HEK293 (cell line): Measurements from ENCODE around the gene B9D1.

ENCODE experiments used
- CTCF ChIA-PET: fragments of 350-600 bp; formaldehyde crosslinking; extraction: SDS; loops from one replicate; lab custom pipeline; 2021; ENCODE audit warnings: antibody characterized with exemption; lab: Yijun Ruan, JAX
- POLR2A ChIA-PET: fragments of 300-600 bp; formaldehyde crosslinking; extraction: SDS; loops from one replicate; lab custom pipeline; 2020; ENCODE audit warnings: antibody characterized with exemption, inconsistent platforms; lab: Yijun Ruan, JAX
- H3K27ac ChIP-seq: fragments of 200-500 bp; sonication (Bioruptor generic); 2 replicates; pipeline ENCODE4 v1.5.1; 2014; ENCODE audit warnings: low read depth, low read length, control low read depth, inconsistent platforms; ENCODE audit errors: extremely low read depth
- H3K36me3 ChIP-seq, 2 experiments: fragments of 200-500 bp in 1 of 2; sonication (Bioruptor generic) in 1 of 2; 1 replicate in 1 of 2; 2 replicates in 1 of 2; pipeline ENCODE4 v1.5.1; 2014 to 2017; ENCODE audit warnings: inconsistent platforms in 2 of 2, low read length in 2 of 2; ENCODE audit not compliant: control insufficient read depth in 2 of 2, insufficient read depth in 1 of 2
- H3K4me1 ChIP-seq: fragments of 200-500 bp; sonication (Bioruptor generic); 2 replicates; pipeline ENCODE4 v1.5.1; 2014; ENCODE audit warnings: mild to moderate bottlenecking, low read length, inconsistent platforms; ENCODE audit not compliant: control insufficient read depth, insufficient read depth
- H3K4me3 ChIP-seq: 2 replicates; pipeline ENCODE4 v1.5.1; 2011; ENCODE audit warnings: low read depth, mild to moderate bottlenecking, control low read depth, low read length, moderate library complexity
- H3K9me3 ChIP-seq: fragments of 200-500 bp; sonication (Bioruptor generic); 2 replicates; pipeline ENCODE4 v1.5.1; 2014; ENCODE audit warnings: low read depth, low read length, inconsistent platforms; ENCODE audit not compliant: control insufficient read depth, insufficient read depth
- FEZF1 ChIP-seq: fragments of 450-650 bp; formaldehyde crosslinking; IDR thresholded peaks from 2 replicates; pipeline ENCODE4 v1.5.1; 2016; ENCODE audit warnings: missing biosample characterization, missing genetic modification characterization
- REPIN1 ChIP-seq: fragments of 450-650 bp; formaldehyde crosslinking; IDR thresholded peaks from 2 replicates; pipeline ENCODE4 v1.5.1; 2017; ENCODE audit warnings: missing biosample characterization, missing genetic modification characterization, low read depth
- ZIC2 ChIP-seq: fragments of 450-650 bp; formaldehyde crosslinking; IDR thresholded peaks from 2 replicates; pipeline ENCODE4 v1.5.1; 2016; ENCODE audit warnings: missing biosample characterization, missing genetic modification characterization
- ZNF37A ChIP-seq: fragments of 450-650 bp; IDR thresholded peaks from 2 replicates; pipeline ENCODE4 v1.5.1; 2018; ENCODE audit warnings: missing biosample characterization, missing genetic modification characterization
- ZNF48 ChIP-seq: fragments of 450-650 bp; formaldehyde crosslinking; IDR thresholded peaks from 2 replicates; pipeline ENCODE4 v1.5.1; 2016; ENCODE audit warnings: missing biosample characterization, missing genetic modification characterization
- ZNF510 ChIP-seq: fragments of 450-650 bp; formaldehyde crosslinking; IDR thresholded peaks from 2 replicates; pipeline ENCODE4 v1.5.1; 2018; ENCODE audit warnings: mild to moderate bottlenecking, missing genetic modification characterization, missing biosample characterization; ENCODE audit not compliant: insufficient replicate concordance
- ZNF785 ChIP-seq: fragments of 450-650 bp; formaldehyde crosslinking; IDR thresholded peaks from 2 replicates; pipeline ENCODE4 v1.5.1; 2016; ENCODE audit warnings: missing biosample characterization, missing genetic modification characterization
- ZNF792 ChIP-seq: fragments of 450-650 bp; formaldehyde crosslinking; IDR thresholded peaks from 2 replicates; pipeline ENCODE4 v1.5.1; 2016; ENCODE audit warnings: missing biosample characterization, missing genetic modification characterization
- TF ChIP-seq, protein P1 (sequence below): fragments of 450-650 bp; formaldehyde crosslinking; IDR thresholded peaks from 2 replicates; pipeline ENCODE4 v1.5.1; 2017; ENCODE audit warnings: missing biosample characterization, missing genetic modification characterization
- TF ChIP-seq, protein P2 (sequence below): fragments of 450-650 bp; formaldehyde crosslinking; IDR thresholded peaks from 2 replicates; pipeline ENCODE4 v1.5.1; 2016; ENCODE audit warnings: missing biosample characterization, missing genetic modification characterization, borderline replicate concordance
- TF ChIP-seq, protein P3 (sequence below): fragments of 450-650 bp; formaldehyde crosslinking; IDR thresholded peaks from 2 replicates; pipeline ENCODE4 v1.5.1; 2016; ENCODE audit warnings: missing biosample characterization, missing genetic modification characterization

B9D1 gene

DNA sequence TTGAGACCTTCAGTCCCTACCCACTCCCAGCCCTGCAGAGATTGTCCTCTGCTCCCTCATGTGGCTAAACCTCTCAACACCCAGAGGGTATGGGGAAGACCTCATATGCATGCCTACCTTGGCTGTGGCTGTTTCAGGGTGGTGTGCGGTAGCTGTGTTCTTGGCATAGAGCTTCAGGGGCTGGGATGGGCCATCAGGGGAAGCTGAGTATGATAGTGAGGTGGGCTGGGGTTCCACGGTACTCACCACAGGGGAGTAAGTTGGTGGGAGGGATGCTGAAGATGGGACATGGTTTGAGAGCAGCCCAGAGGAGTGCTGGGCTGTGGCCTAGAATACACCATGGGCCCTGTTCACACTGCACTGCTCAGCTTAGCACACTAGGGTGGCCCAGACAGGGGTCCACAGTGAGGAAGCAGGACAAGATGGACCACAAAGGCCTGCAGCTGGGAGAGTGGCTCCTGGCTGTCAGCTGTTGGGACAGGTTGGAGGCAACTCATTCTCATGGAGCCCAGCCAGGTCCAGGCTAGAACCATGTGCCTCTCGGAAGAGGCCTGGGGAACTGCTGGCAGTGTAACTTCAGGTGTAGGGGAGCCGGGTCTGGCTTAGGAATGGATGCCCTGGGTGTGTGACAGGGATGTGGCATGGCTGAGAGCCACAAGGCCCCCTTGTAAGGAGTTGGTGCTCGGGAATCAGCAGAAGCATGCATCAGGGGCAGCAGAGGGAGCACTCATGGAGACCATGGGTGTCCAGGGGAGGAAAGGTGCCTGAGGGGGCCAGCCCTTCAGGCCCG, 21.4 kb upstream of the B9D1 start:
- Histone ChIP-seq H3K4me3 (no peak overlapping the region), H3K36me3 (peaks cover 24 to 64% of the 10 kb centered on the region in 2 experiments)
- TF ChIP-seq REPIN1 (tag by site-specific recombination) (no peak), ZNF510 (tag by site-specific recombination) (no peak), ZIC2 (peak; percentile 55)
- TF ChIP-seq, all 188 proteins: peak for 1
- H3K4me1 ChIP-seq: peaks cover 19% of the 10 kb centered on the region
- CTCF ChIA-PET: no interaction called here
- H3K27ac ChIP-seq: no peak overlapping the region
- H3K9me3 ChIP-seq: no peaks in the 10 kb centered on the region
- POLR2A ChIA-PET: no interaction called here

DNA sequence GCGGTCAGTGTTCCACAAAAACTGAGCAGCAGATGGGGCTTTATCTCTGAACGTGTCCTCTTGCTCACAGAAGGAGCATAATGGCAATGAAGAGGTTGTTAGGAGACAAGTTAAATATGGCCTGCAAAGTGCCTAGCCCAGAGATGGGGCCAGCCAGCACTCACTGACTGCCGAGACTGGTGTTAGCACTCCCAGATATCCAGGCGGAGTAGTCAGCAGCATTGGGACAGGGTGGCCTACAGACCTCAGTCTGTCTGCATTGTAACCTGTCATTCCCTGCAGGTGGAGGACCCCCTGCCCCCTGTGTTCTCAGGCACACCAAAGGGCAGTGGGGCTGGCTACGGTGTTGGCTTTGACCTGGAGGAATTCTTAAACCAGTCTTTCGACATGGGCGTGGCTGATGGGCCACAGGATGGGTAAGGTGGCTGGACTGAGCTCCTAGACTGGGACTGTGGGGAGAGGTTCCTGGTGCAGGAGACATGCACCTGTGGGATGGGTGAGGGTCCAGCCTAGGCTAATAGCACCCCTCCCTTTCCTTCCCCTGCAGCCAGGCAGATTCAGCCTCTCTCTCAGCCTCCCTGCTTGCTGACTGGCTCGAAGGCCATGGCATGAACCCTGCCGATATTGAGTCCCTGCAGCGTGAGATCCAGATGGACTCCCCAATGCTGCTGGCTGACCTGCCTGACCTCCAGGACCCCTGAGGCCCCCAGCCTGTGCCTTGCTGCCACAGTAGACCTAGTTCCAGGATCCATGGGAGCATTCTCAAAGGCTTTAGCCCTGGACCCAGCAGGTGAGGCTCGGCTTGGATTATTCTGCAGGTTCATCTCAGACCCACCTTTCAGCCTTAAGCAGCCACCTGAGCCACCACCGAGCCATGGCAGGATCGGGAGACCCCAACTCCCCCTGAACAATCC, 20.3 kb upstream of the B9D1 start:
- ChIA-PET POLR2A (no interaction called here), CTCF (no interaction called here)
- Histone ChIP-seq H3K4me3 (no peak overlapping the region), H3K36me3 (peaks cover 24 to 64% of the 10 kb centered on the region in 2 experiments), H3K9me3 (no peaks in the 10 kb centered on the region), H3K27ac (no peak overlapping the region), H3K4me1 (peaks cover 20% of the 10 kb centered on the region)
- TF ChIP-seq ZNF785 (tag by site-specific recombination): no peak
- TF ChIP-seq, protein P1, sequence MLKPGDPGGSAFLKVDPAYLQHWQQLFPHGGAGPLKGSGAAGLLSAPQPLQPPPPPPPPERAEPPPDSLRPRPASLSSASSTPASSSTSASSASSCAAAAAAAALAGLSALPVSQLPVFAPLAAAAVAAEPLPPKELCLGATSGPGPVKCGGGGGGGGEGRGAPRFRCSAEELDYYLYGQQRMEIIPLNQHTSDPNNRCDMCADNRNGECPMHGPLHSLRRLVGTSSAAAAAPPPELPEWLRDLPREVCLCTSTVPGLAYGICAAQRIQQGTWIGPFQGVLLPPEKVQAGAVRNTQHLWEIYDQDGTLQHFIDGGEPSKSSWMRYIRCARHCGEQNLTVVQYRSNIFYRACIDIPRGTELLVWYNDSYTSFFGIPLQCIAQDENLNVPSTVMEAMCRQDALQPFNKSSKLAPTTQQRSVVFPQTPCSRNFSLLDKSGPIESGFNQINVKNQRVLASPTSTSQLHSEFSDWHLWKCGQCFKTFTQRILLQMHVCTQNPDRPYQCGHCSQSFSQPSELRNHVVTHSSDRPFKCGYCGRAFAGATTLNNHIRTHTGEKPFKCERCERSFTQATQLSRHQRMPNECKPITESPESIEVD (tag by site-specific recombination): no peak
- TF ChIP-seq ZNF48 (tag by site-specific recombination): no peak
- TF ChIP-seq, protein P2, sequence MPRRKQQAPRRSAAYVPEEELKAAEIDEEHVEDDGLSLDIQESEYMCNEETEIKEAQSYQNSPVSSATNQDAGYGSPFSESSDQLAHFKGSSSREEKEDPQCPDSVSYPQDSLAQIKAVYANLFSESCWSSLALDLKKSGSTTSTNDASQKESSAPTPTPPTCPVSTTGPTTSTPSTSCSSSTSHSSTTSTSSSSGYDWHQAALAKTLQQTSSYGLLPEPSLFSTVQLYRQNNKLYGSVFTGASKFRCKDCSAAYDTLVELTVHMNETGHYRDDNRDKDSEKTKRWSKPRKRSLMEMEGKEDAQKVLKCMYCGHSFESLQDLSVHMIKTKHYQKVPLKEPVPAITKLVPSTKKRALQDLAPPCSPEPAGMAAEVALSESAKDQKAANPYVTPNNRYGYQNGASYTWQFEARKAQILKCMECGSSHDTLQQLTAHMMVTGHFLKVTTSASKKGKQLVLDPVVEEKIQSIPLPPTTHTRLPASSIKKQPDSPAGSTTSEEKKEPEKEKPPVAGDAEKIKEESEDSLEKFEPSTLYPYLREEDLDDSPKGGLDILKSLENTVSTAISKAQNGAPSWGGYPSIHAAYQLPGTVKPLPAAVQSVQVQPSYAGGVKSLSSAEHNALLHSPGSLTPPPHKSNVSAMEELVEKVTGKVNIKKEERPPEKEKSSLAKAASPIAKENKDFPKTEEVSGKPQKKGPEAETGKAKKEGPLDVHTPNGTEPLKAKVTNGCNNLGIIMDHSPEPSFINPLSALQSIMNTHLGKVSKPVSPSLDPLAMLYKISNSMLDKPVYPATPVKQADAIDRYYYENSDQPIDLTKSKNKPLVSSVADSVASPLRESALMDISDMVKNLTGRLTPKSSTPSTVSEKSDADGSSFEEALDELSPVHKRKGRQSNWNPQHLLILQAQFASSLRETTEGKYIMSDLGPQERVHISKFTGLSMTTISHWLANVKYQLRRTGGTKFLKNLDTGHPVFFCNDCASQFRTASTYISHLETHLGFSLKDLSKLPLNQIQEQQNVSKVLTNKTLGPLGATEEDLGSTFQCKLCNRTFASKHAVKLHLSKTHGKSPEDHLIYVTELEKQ: no peak
- no peak for TF ChIP-seq ZIC2
- TF ChIP-seq FEZF1 (tag by site-specific recombination): no peak
- TF ChIP-seq ZNF37A (tag by site-specific recombination): no peak
- TF ChIP-seq, protein P3, sequence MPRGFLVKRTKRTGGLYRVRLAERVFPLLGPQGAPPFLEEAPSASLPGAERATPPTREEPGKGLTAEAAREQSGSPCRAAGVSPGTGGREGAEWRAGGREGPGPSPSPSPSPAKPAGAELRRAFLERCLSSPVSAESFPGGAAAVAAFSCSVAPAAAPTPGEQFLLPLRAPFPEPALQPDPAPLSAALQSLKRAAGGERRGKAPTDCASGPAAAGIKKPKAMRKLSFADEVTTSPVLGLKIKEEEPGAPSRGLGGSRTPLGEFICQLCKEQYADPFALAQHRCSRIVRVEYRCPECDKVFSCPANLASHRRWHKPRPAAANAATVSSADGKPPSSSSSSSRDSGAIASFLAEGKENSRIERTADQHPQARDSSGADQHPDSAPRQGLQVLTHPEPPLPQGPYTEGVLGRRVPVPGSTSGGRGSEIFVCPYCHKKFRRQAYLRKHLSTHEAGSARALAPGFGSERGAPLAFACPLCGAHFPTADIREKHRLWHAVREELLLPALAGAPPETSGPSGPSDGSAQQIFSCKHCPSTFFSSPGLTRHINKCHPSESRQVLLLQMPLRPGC (tag by site-specific recombination): no peak

DNA sequence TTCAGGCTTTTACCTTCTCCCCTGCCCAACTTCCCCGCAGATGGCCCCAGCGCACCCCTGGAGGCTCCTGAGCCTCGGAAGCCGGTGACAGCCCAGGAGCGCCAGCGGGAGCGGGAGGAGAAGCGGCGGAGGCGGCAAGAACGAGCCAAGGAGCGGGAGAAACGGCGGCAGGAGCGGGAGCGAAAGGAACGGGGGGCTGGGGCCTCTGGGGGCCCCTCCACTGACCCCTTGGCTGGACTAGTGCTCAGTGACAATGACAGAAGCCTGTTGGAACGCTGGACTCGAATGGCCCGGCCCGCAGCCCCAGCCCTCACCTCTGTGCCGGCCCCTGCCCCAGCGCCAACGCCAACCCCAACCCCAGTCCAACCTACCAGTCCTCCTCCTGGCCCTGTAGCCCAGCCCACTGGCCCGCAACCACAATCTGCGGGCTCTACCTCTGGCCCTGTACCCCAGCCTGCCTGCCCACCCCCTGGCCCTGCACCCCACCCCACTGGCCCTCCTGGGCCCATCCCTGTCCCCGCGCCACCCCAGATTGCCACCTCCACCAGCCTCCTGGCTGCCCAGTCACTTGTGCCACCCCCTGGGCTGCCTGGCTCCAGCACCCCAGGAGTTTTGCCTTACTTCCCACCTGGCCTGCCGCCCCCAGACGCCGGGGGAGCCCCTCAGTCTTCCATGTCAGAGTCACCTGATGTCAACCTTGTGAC, 19.4 kb upstream of the B9D1 start:
- H3K36me3 ChIP-seq: peaks cover 24 to 64% of the 10 kb centered on the region in 2 experiments
- no peak overlapping the region for H3K27ac ChIP-seq
- CTCF ChIA-PET: no interaction called here
- TF ChIP-seq ZIC2: 0 out of 2 replicates have a peak, but pooled peaks have one; percentile 13
- no peak for TF ChIP-seq ZNF792 (tag by site-specific recombination)
- H3K9me3 ChIP-seq: no peaks in the 10 kb centered on the region
- no peak overlapping the region for H3K4me3 ChIP-seq
- H3K4me1 ChIP-seq: peaks cover 16% of the 10 kb centered on the region
- POLR2A ChIA-PET: no interaction called here
